HL-60 (cell line): ENCODE measurements around the gene SORD.

ENCODE experiments used
- POLR2AphosphoS5 ChIP-seq: IDR thresholded peaks from 2 replicates; pipeline ENCODE4 v1.6.1; 2012; ENCODE audit warnings: low read depth
- TF ChIP-seq, protein P1 (sequence below): IDR thresholded peaks from one replicate; pipeline ENCODE4 v1.5.1; 2011; ENCODE audit warnings: low read length, control low read depth, inconsistent platforms; ENCODE audit not compliant: insufficient read depth
- TF ChIP-seq, protein P2 (sequence below): IDR thresholded peaks from 2 replicates; pipeline ENCODE4 v1.6.1; 2012; ENCODE audit warnings: low read depth; ENCODE audit not compliant: insufficient replicate concordance

DNA sequence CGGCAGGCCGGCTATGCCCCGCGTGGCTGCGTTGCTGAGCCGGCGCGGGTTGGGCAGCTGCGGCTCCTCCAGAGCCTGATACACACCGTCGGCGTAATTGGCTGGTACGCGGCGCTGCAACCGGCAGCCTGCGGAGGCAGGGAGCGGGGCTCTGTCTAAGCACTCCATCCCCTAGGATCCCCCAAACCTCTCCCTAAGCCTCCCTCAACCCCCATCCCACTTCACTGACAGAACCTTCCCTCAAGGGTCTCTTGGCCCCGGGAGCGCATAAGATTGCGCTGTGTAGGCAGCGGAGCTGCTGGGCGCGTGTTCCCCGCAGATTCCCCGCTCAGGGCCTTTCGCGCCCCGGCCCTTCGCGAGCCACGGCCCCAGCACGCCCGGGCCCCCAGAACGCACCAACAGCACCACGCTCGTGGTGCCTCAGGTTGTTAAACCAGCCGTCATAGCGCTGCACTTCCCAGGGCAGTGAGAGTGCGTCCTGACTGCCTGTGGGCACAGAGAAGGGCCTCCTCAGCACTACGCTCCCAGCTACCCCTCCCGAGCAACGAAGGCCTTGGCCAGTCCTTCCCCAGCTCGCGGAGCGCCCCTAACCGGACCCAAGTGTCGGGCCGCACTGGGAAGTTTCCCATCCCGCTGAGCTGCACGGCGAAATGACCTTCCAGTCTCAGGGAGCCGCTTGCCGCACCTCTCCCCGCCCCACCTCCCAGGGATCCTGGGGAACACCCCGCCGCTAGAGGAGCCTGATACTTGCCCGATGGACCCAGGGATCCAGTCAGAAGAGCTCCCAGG, 89.8 kb downstream of the SORD start:
- TF ChIP-seq, protein P1, sequence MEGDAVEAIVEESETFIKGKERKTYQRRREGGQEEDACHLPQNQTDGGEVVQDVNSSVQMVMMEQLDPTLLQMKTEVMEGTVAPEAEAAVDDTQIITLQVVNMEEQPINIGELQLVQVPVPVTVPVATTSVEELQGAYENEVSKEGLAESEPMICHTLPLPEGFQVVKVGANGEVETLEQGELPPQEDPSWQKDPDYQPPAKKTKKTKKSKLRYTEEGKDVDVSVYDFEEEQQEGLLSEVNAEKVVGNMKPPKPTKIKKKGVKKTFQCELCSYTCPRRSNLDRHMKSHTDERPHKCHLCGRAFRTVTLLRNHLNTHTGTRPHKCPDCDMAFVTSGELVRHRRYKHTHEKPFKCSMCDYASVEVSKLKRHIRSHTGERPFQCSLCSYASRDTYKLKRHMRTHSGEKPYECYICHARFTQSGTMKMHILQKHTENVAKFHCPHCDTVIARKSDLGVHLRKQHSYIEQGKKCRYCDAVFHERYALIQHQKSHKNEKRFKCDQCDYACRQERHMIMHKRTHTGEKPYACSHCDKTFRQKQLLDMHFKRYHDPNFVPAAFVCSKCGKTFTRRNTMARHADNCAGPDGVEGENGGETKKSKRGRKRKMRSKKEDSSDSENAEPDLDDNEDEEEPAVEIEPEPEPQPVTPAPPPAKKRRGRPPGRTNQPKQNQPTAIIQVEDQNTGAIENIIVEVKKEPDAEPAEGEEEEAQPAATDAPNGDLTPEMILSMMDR: no peak
- TF ChIP-seq POLR2AphosphoS5: no peak
- TF ChIP-seq, protein P2, sequence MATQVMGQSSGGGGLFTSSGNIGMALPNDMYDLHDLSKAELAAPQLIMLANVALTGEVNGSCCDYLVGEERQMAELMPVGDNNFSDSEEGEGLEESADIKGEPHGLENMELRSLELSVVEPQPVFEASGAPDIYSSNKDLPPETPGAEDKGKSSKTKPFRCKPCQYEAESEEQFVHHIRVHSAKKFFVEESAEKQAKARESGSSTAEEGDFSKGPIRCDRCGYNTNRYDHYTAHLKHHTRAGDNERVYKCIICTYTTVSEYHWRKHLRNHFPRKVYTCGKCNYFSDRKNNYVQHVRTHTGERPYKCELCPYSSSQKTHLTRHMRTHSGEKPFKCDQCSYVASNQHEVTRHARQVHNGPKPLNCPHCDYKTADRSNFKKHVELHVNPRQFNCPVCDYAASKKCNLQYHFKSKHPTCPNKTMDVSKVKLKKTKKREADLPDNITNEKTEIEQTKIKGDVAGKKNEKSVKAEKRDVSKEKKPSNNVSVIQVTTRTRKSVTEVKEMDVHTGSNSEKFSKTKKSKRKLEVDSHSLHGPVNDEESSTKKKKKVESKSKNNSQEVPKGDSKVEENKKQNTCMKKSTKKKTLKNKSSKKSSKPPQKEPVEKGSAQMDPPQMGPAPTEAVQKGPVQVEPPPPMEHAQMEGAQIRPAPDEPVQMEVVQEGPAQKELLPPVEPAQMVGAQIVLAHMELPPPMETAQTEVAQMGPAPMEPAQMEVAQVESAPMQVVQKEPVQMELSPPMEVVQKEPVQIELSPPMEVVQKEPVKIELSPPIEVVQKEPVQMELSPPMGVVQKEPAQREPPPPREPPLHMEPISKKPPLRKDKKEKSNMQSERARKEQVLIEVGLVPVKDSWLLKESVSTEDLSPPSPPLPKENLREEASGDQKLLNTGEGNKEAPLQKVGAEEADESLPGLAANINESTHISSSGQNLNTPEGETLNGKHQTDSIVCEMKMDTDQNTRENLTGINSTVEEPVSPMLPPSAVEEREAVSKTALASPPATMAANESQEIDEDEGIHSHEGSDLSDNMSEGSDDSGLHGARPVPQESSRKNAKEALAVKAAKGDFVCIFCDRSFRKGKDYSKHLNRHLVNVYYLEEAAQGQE: no peak
